ENCODE data around the gene CLOCK.

Gene CLOCK

GRCh38 chr4:55475394-55476243 lies 71.1 kb downstream of the CLOCK start:
- DNase-seq: no peak

GRCh38 chr4:55469979-55470378 lies 76.7 kb downstream of the CLOCK start:
- no peak for DNase-seq

- DNase-seq: no peak
Observed at GRCh38 chr4:55468724-55469123, 78.0 kb downstream of the CLOCK start.

GRCh38 chr4:55466001-55466400 lies 80.7 kb downstream of the CLOCK start:
- DNase-seq: no peak

- no peak for DNase-seq
Observed at GRCh38 chr4:55458611-55459010, 88.1 kb downstream of the CLOCK start.

GRCh38 chr4:55458164-55458563 lies 88.5 kb downstream of the CLOCK start:
- no peak for DNase-seq

GRCh38 chr4:55450566-55450965 lies 96.1 kb downstream of the CLOCK start:
- DNase-seq: no peak

- DNase-seq: no peak
Observed at GRCh38 chr4:55447831-55448230, 98.9 kb downstream of the CLOCK start.

- DNase-seq: no peak
Observed at GRCh38 chr4:55447108-55447708, 99.5 kb downstream of the CLOCK start.

GRCh38 chr4:55446578-55446922 lies 100.2 kb downstream of the CLOCK start:
- no peak for DNase-seq

- no peak for DNase-seq
Observed at GRCh38 chr4:55445921-55446577, 100.7 kb downstream of the CLOCK start.

GRCh38 chr4:55444827-55445226 lies 101.9 kb downstream of the CLOCK start:
- DNase-seq: no peak

- no peak for DNase-seq
Observed at GRCh38 chr4:55442541-55442940, 104.2 kb downstream of the CLOCK start.

GRCh38 chr4:55440786-55441185 lies 105.9 kb downstream of the CLOCK start:
- no peak for DNase-seq

GRCh38 chr4:55439023-55439422 lies 107.7 kb downstream of the CLOCK start:
- DNase-seq: no peak

- no peak for DNase-seq
Observed at GRCh38 chr4:55438314-55438713, 108.4 kb downstream of the CLOCK start.

GRCh38 chr4:55437823-55438222 lies 108.9 kb downstream of the CLOCK start:
- no peak for DNase-seq

- DNase-seq: no peak
Observed at GRCh38 chr4:55437356-55437796, 109.3 kb downstream of the CLOCK start.

GRCh38 chr4:55435141-55435841 lies 111.4 kb downstream of the CLOCK start:
- DNase-seq: no peak

GRCh38 chr4:55431710-55432336 lies 114.9 kb downstream of the CLOCK start:
- DNase-seq: no peak

- DNase-seq: no peak
Observed at GRCh38 chr4:55424791-55425190, 121.9 kb downstream of the CLOCK start.

GRCh38 chr4:55416176-55416575 lies 130.5 kb downstream of the CLOCK start:
- DNase-seq: no peak

GRCh38 chr4:55411621-55412020 lies 135.1 kb downstream of the CLOCK start:
- DNase-seq: no peak
